ENCODE results near the gene MICALL2. TPM values are rescaled to one million over a fixed set of nuclear protein-coding genes. Genes with fewer than 3 reads are reported as not detected.

Gene MICALL2
- total and polyA plus RNA-seq, 12 donors = 7.9 to 1,057 (median 77.7) TPM

- Histone ChIP-seq H3K27me3 (peaks cover 8% of the 10 kb centered on the region), H3K9me3 (replicated peaks in 1 of 3) (no peaks in the 10 kb centered on the region), H3K4me3 (no peak overlapping the region), H3K27ac (no peak overlapping the region), H3K36me3 (replicated peaks in 1 of 2) (no peaks in the 10 kb centered on the region), H3K4me1 (replicated peaks in 1 of 2) (no peaks in the 10 kb centered on the region)
- no peak for TF ChIP-seq CTCF (IDR thresholded peaks at IDR 0.05)
- TF ChIP-seq POLR2A (IDR thresholded peaks at IDR 0.05) = no peak
- 78 to 86% (median 81%) methylated on average over 7 to 11 of the region's 11 CpGs for WGBS, 4 donors
- intact Hi-C loops (cut with DNase I) = loop anchor here in 1 of 2 donors (5.0 kb wide), 1 partner anchor 227 kb away; no protein-coding TSS in a partner anchor
- DNase-seq = no peak
Measured at GRCh38 chr7:1419310-1419634, 40.0 kb downstream of the MICALL2 start.

GRCh38 chr7:1418505-1419309, 40.6 kb downstream of the MICALL2 start:
- no peaks in the 10 kb centered on the region for H3K4me1 ChIP-seq (replicated peaks in 1 of 2)
- no peak overlapping the region for H3K4me3 ChIP-seq
- H3K36me3 ChIP-seq (replicated peaks in 1 of 2) = no peaks in the 10 kb centered on the region
- H3K27me3 ChIP-seq = peaks cover 8% of the 10 kb centered on the region
- 61 to 71% (median 65%) methylated on average over 17 to 21 of the region's 21 CpGs for WGBS, 4 donors
- intact Hi-C loops (cut with DNase I) = loop anchor here in 1 of 2 donors (5.0 kb wide), 1 partner anchor 226 kb away; no protein-coding TSS in a partner anchor
- H3K9me3 ChIP-seq (replicated peaks in 1 of 3) = no peaks in the 10 kb centered on the region
- DNase-seq = no peak
- no peak overlapping the region for H3K27ac ChIP-seq
- TF ChIP-seq POLR2A (IDR thresholded peaks at IDR 0.05) = no peak
- TF ChIP-seq CTCF (IDR thresholded peaks at IDR 0.05) = no peak

GRCh38 chr7:1415389-1415990, 43.8 kb downstream of the MICALL2 start:
- Histone ChIP-seq H3K4me1 (replicated peaks in 1 of 2) (peaks cover 0 to 5% of the 10 kb centered on the region in 2 donors), H3K27me3 (no peaks in the 10 kb centered on the region), H3K9me3 (replicated peaks in 1 of 3) (no peaks in the 10 kb centered on the region), H3K36me3 (replicated peaks in 1 of 2) (no peaks in the 10 kb centered on the region), H3K27ac (no peak overlapping the region), H3K4me3 (no peak overlapping the region)
- TF ChIP-seq CTCF (IDR thresholded peaks at IDR 0.05) = no peak
- no peak for TF ChIP-seq POLR2A (IDR thresholded peaks at IDR 0.05)
- DNase-seq = no peak
- WGBS, 4 donors = 60 to 83% (median 74%) methylated on average over 2 of the region's 2 CpGs
- intact Hi-C loops (cut with DNase I) = loop anchor here in 1 of 2 donors (5.0 kb wide), 1 partner anchor 223 kb away; no protein-coding TSS in a partner anchor

- peaks cover 0 to 5% of the 10 kb centered on the region in 2 donors for H3K4me1 ChIP-seq (replicated peaks in 1 of 2)
- intact Hi-C loops (cut with DNase I) = no loop called here
- no peak for DNase-seq
- H3K36me3 ChIP-seq (replicated peaks in 1 of 2) = no peaks in the 10 kb centered on the region
- H3K27me3 ChIP-seq = peaks cover 5% of the 10 kb centered on the region
- H3K4me3 ChIP-seq = no peak overlapping the region
- no peak for TF ChIP-seq CTCF (IDR thresholded peaks at IDR 0.05)
- no peak for TF ChIP-seq POLR2A (IDR thresholded peaks at IDR 0.05)
- 39 to 77% (median 48%) methylated on average over 6 to 21 of the region's 21 CpGs for WGBS, 4 donors
- no peak overlapping the region for H3K27ac ChIP-seq
- H3K9me3 ChIP-seq (replicated peaks in 1 of 3) = no peaks in the 10 kb centered on the region
Measured at GRCh38 chr7:1413936-1414639, 45.2 kb downstream of the MICALL2 start.

Measured in adrenal gland (tissue), 12 donors.